Mesodermal cell (in vitro differentiated cells): ENCODE results near the gene HEXB. TPM values are rescaled to one million over a fixed set of nuclear protein-coding genes. Genes with fewer than 3 reads are reported as not detected.
A peak's percentile ranks its signal among the peaks of the same experiment; 100 is the strongest.

Experiments
- H3K27ac ChIP-seq: 2 replicates; pipeline ENCODE4 v1.7.0; 2013; ENCODE audit warnings: mild to moderate bottlenecking, low read depth, low read length, moderate library complexity; ENCODE audit not compliant: severe bottlenecking
- H3K36me3 ChIP-seq: 2 replicates; pipeline ENCODE4 v1.7.1; 2013; ENCODE audit warnings: mild to moderate bottlenecking, low read length, moderate library complexity; ENCODE audit not compliant: control insufficient read depth, insufficient read depth
- H3K4me1 ChIP-seq: one replicate; pipeline ENCODE4 v1.7.1; 2013; ENCODE audit warnings: mild to moderate bottlenecking, low read length; ENCODE audit not compliant: insufficient read depth, control insufficient read depth, poor library complexity, severe bottlenecking
- H3K4me3 ChIP-seq: 2 replicates; pipeline ENCODE4 v1.7.0; 2013; ENCODE audit warnings: low read length, control low read depth, mild to moderate bottlenecking; ENCODE audit not compliant: insufficient read depth, poor library complexity, severe bottlenecking; ENCODE audit errors: extremely low read depth
- H3K9me3 ChIP-seq: 2 replicates; pipeline ENCODE4 v1.7.1; 2013; ENCODE audit warnings: mild to moderate bottlenecking, low read length, moderate library complexity; ENCODE audit not compliant: control insufficient read depth
- WGBS, 2 experiments: methylation state at CpG; one replicate each; pipeline ENCODE4 v1.1.5; 2013; ENCODE audit warnings: missing lambda C conversion rate in 2 of 2; ENCODE audit not compliant: insufficient coverage in 2 of 2; 5-methylcytosine and 5-hydroxymethylcytosine counted together
- polyA plus RNA-seq, 2 experiments: library from polyadenylated mRNA; stranded (reverse); fragments of 50-300 nt; gene quantifications; one replicate each; pipeline ENCODE4 v1.2.3, GENCODE V29; 2013

Gene HEXB
- 106 TPM for polyA plus RNA-seq (2013, experiment 1 of 2)
- polyA plus RNA-seq (2013, experiment 2 of 2): 108 TPM

- Histone ChIP-seq H3K4me3 (peak within 1 kb of the TSS; percentile 84), H3K27ac (peak within 1 kb of the TSS; percentile 8), H3K36me3 (peaks cover 15% of the 10 kb centered on the region), H3K4me1 (peaks cover 14% of the 10 kb centered on the region), H3K9me3 (no peaks in the 10 kb centered on the region)
- WGBS, 2 experiments: 8 to 18% methylated on average over 28 to 57 of the region's 78 CpGs
Observed at GRCh38 chr5:74684900-74685851, at the start of gene HEXB. HEXB (plus strand) TSS chr5:74685233; CDS start chr5:74685261, 28 bp downstream.

GRCh38 chr5:74636149-74636548 is 48.9 kb upstream of the HEXB start:
- H3K4me1 ChIP-seq: peaks cover 45% of the 10 kb centered on the region

GRCh38 chr5:74636552-74636951 is 48.5 kb upstream of the HEXB start:
- Histone ChIP-seq H3K36me3 (peaks cover 75% of the 10 kb centered on the region), H3K4me3 (peak overlapping the region; percentile 94), H3K9me3 (no peaks in the 10 kb centered on the region), H3K4me1 (peaks cover 43% of the 10 kb centered on the region), H3K27ac (no peak overlapping the region)
- 86 to 91% methylated on average over 2 to 3 of the region's 4 CpGs for WGBS, 2 experiments

More at GRCh38 chr5:74636149-74636548, 48.9 kb upstream of the HEXB start:
- Histone ChIP-seq H3K4me3 (peak overlapping the region; percentile 94), H3K36me3 (peaks cover 79% of the 10 kb centered on the region), H3K27ac (no peak overlapping the region), H3K9me3 (no peaks in the 10 kb centered on the region)
- 94 to 98% methylated on average over 8 to 10 of the region's 12 CpGs for WGBS, 2 experiments

GRCh38 chr5:74638544-74638969 is 46.5 kb upstream of the HEXB start:
- Histone ChIP-seq H3K4me1 (peaks cover 49% of the 10 kb centered on the region), H3K36me3 (peaks cover 58% of the 10 kb centered on the region), H3K9me3 (no peaks in the 10 kb centered on the region), H3K27ac (no peak overlapping the region), H3K4me3 (peak overlapping the region; percentile 94)
- WGBS, 2 experiments: 33 to 63% methylated on average over 1 of the region's 1 CpG

- no peak overlapping the region for H3K27ac ChIP-seq
- peak overlapping the region; percentile 94 for H3K4me3 ChIP-seq
- H3K36me3 ChIP-seq: peaks cover 52% of the 10 kb centered on the region
- WGBS, 2 experiments: 8 to 11% methylated on average over 7 to 8 of the region's 10 CpGs
- H3K9me3 ChIP-seq: no peaks in the 10 kb centered on the region
- peaks cover 55% of the 10 kb centered on the region for H3K4me1 ChIP-seq
Observed at GRCh38 chr5:74638970-74639806, 45.8 kb upstream of the HEXB start.

GRCh38 chr5:74639807-74640449 is 45.1 kb upstream of the HEXB start:
- peaks cover 45% of the 10 kb centered on the region for H3K36me3 ChIP-seq
- no peaks in the 10 kb centered on the region for H3K9me3 ChIP-seq
- WGBS, 2 experiments: 0 to 1% methylated on average over 54 to 57 of the region's 57 CpGs
- H3K4me1 ChIP-seq: peaks cover 50% of the 10 kb centered on the region
- peak overlapping the region; percentile 94 for H3K27ac ChIP-seq
- peak overlapping the region; percentile 94 for H3K4me3 ChIP-seq

GRCh38 chr5:74640450-74640953 is 44.5 kb upstream of the HEXB start, which contains the start of gene ENC1:
ENC1 (minus strand) TSS chr5:74640728; CDS start chr5:74636485, 4,243 bp downstream.
- 0% methylated on average over 38 to 45 of the region's 59 CpGs for WGBS, 2 experiments
- peaks cover 39% of the 10 kb centered on the region for H3K36me3 ChIP-seq
- no peaks in the 10 kb centered on the region for H3K9me3 ChIP-seq
- H3K4me3 ChIP-seq: peak within 1 kb of the TSS; percentile 94
- H3K4me1 ChIP-seq: peaks cover 45% of the 10 kb centered on the region
- H3K27ac ChIP-seq: peak within 1 kb of the TSS; percentile 94

GRCh38 chr5:74640954-74641734 is 43.9 kb upstream of the HEXB start:
- Histone ChIP-seq H3K27ac (peak overlapping the region; percentile 94), H3K36me3 (peaks cover 32% of the 10 kb centered on the region), H3K4me1 (peaks cover 42% of the 10 kb centered on the region), H3K9me3 (no peaks in the 10 kb centered on the region), H3K4me3 (peak overlapping the region; percentile 94)
- WGBS, 2 experiments: 0% methylated on average over 30 to 33 of the region's 47 CpGs

- peak overlapping the region; percentile 94 for H3K27ac ChIP-seq
- peaks cover 24% of the 10 kb centered on the region for H3K36me3 ChIP-seq
- no peaks in the 10 kb centered on the region for H3K9me3 ChIP-seq
- peaks cover 35% of the 10 kb centered on the region for H3K4me1 ChIP-seq
- WGBS, 2 experiments: 6 to 9% methylated on average over 24 to 27 of the region's 28 CpGs
- peak overlapping the region; percentile 94 for H3K4me3 ChIP-seq
Observed at GRCh38 chr5:74641735-74642542, 43.1 kb upstream of the HEXB start.
